ENCODE data around the gene CDC73. TPM values are rescaled to one million over a fixed set of nuclear protein-coding genes. Genes with fewer than 3 reads are reported as not detected.

CDC73 gene
- total and polyA plus RNA-seq, 4 donors = 5.8 to 20.6 (median 12.6) TPM

DNA sequence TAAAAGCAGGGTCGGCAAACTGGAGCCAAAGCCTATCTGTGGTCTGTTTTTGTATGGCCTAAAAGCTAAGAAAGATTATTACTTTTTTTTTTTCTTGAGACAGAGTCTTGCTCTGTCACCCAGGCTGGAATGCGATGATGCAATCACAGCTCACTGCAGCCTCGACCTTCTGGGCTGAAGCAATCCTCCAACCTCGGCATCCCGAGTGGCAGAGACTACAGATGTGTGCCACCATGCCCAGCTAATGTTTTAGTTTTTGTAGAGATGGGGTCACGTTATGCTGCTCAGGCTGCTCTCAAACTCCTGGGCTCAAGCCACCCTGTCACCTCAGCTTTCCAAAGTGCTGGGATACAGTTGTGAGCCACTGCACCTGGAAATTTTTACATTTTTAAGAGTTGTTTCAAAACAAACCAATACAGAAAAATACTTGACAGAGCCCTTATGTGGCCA, 10.2 kb upstream of the CDC73 start:
- Histone ChIP-seq H3K9ac (ENCODE audit: low read depth in 1 of 2, low read length in 2 of 2) (no peak overlapping the region), H3K27ac (ENCODE audit: low read depth in 1 of 2, low read length in 2 of 2) (peak overlapping the region; percentile 35 to 60), H3K36me3 (ENCODE audit: control insufficient read depth in 4 of 4, insufficient read depth in 3 of 4, low read depth in 1 of 4, low read length in 3 of 4) (no peaks in the 10 kb centered on the region), H3K4me1 (ENCODE audit: control insufficient read depth in 4 of 4, insufficient read depth in 4 of 4, low read length in 3 of 4) (peaks cover 0 to 31% (median 17%) of the 10 kb centered on the region in 4 donors), H3K27me3 (ENCODE audit: control insufficient read depth in 4 of 4, insufficient read depth in 4 of 4, low read length in 3 of 4) (no peaks in the 10 kb centered on the region), H3K9me3 (ENCODE audit: control insufficient read depth in 4 of 4, low read length in 3 of 4) (no peaks in the 10 kb centered on the region), H3K4me3 (ENCODE audit: low read depth in 1 of 3, low read length in 3 of 3) (no peak overlapping the region)
- TF ChIP-seq YY1 (IDR thresholded peaks at IDR 0.05) = no peak
- no peak for TF ChIP-seq HNF4G (IDR thresholded peaks at IDR 0.05)
- TF ChIP-seq ZBTB33 (IDR thresholded peaks at IDR 0.05) = no peak
- no peak for TF ChIP-seq SP1 (IDR thresholded peaks at IDR 0.05)
- TF ChIP-seq JUND (IDR thresholded peaks at IDR 0.05) = peak in 1 of 2 donors; percentile 45
- TF ChIP-seq FOXA2 (IDR thresholded peaks at IDR 0.05) = no peak
- TF ChIP-seq GABPA (IDR thresholded peaks at IDR 0.05 in 1 of 2, conservative IDR thresholded peaks at IDR 0.05 in 1 of 2) = no peak
- TF ChIP-seq RAD21 (IDR thresholded peaks at IDR 0.05) = no peak
- peak; percentile 6 for TF ChIP-seq HNF4A (conservative IDR thresholded peaks at IDR 0.05)
- no peak for TF ChIP-seq REST (IDR thresholded peaks at IDR 0.05)
- TF ChIP-seq, protein P1, sequence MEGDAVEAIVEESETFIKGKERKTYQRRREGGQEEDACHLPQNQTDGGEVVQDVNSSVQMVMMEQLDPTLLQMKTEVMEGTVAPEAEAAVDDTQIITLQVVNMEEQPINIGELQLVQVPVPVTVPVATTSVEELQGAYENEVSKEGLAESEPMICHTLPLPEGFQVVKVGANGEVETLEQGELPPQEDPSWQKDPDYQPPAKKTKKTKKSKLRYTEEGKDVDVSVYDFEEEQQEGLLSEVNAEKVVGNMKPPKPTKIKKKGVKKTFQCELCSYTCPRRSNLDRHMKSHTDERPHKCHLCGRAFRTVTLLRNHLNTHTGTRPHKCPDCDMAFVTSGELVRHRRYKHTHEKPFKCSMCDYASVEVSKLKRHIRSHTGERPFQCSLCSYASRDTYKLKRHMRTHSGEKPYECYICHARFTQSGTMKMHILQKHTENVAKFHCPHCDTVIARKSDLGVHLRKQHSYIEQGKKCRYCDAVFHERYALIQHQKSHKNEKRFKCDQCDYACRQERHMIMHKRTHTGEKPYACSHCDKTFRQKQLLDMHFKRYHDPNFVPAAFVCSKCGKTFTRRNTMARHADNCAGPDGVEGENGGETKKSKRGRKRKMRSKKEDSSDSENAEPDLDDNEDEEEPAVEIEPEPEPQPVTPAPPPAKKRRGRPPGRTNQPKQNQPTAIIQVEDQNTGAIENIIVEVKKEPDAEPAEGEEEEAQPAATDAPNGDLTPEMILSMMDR (IDR thresholded peaks at IDR 0.05; ENCODE audit: low read depth, low read length, missing input control) = no peak
- peak; percentile 13 to 15 for TF ChIP-seq RXRA (IDR thresholded peaks at IDR 0.05)
- TF ChIP-seq, protein P2, sequence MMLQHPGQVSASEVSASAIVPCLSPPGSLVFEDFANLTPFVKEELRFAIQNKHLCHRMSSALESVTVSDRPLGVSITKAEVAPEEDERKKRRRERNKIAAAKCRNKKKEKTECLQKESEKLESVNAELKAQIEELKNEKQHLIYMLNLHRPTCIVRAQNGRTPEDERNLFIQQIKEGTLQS (IDR thresholded peaks at IDR 0.05) = peak; percentile 89
- no peak for TF ChIP-seq FOXA1 (IDR thresholded peaks at IDR 0.05)
- DNase-seq (ENCODE audit: low spot score) = no peak
- WGBS = 28% methylated on average over 6 of the region's 6 CpGs

- Histone ChIP-seq H3K4me3 (ENCODE audit: low read depth in 1 of 3, low read length in 3 of 3) (no peak overlapping the region), H3K9me3 (ENCODE audit: control insufficient read depth in 4 of 4, low read length in 3 of 4) (no peaks in the 10 kb centered on the region), H3K9ac (ENCODE audit: low read depth in 1 of 2, low read length in 2 of 2) (no peak overlapping the region), H3K36me3 (ENCODE audit: control insufficient read depth in 4 of 4, insufficient read depth in 3 of 4, low read depth in 1 of 4, low read length in 3 of 4) (no peaks in the 10 kb centered on the region), H3K4me1 (ENCODE audit: control insufficient read depth in 4 of 4, insufficient read depth in 4 of 4, low read length in 3 of 4) (peaks cover 0 to 31% (median 17%) of the 10 kb centered on the region in 4 donors), H3K27ac (ENCODE audit: low read depth in 1 of 2, low read length in 2 of 2) (no peak overlapping the region), H3K27me3 (ENCODE audit: control insufficient read depth in 4 of 4, insufficient read depth in 4 of 4, low read length in 3 of 4) (no peaks in the 10 kb centered on the region)
- 91% methylated on average over 9 of the region's 9 CpGs for WGBS
- TF ChIP-seq, protein P1 (IDR thresholded peaks at IDR 0.05; ENCODE audit: low read depth, low read length, missing input control) = no peak
- no peak for TF ChIP-seq SP1 (IDR thresholded peaks at IDR 0.05)
- no peak for TF ChIP-seq HNF4G (IDR thresholded peaks at IDR 0.05)
- TF ChIP-seq, protein P3, sequence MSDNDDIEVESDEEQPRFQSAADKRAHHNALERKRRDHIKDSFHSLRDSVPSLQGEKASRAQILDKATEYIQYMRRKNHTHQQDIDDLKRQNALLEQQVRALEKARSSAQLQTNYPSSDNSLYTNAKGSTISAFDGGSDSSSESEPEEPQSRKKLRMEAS (IDR thresholded peaks at IDR 0.05) = no peak
- TF ChIP-seq FOXA1 (IDR thresholded peaks at IDR 0.05) = no peak
- TF ChIP-seq FOXA2 (IDR thresholded peaks at IDR 0.05) = no peak
- no peak for TF ChIP-seq YY1 (IDR thresholded peaks at IDR 0.05)
- TF ChIP-seq NR2F2 (IDR thresholded peaks at IDR 0.05) = no peak
- TF ChIP-seq HNF4A (conservative IDR thresholded peaks at IDR 0.05) = no peak
- TF ChIP-seq, protein P2 (IDR thresholded peaks at IDR 0.05) = no peak
- no peak for TF ChIP-seq RAD21 (IDR thresholded peaks at IDR 0.05)
- no peak for DNase-seq (ENCODE audit: low spot score)
Observed at GRCh38 chr1:193113258-193113991, 8.4 kb upstream of the CDC73 start.
